ENCODE measurements around the gene SCNN1A. TPM values are rescaled to one million over a fixed set of nuclear protein-coding genes. Genes with fewer than 3 reads are reported as not detected.

SCNN1A gene
- total RNA-seq, 2 experiments from 2014 or later, result 0.35 to 1.0 TPM

- BruUV-seq (replicated peaks), result no TSS peak
- DNase-seq (ENCODE audit: low spot score), result peak; percentile 86
- H2AFZ ChIP-seq (ENCODE audit: low read length), result peak overlapping the region; percentile 56; the same call in 1 of the 2 replicates
- H3K36me3 ChIP-seq (ENCODE audit: insufficient read depth, low read length), result no peaks in the 10 kb centered on the region
- ChIA-PET POLR2A (interaction anchor here (0.7 to 8.3 kb wide), 6 partner anchors 15 to 163 kb away, joined by 4 to 55 read pairs (median 4); partner anchors contain the start of gene CD27), CTCF (ENCODE audit: unreplicated experiment) (interaction anchor here (0.6 kb wide), 1 partner anchor 14 kb away, joined by 3 read pairs; no protein-coding TSS in a partner anchor)
- intact Hi-C loops (cut with micrococcal nuclease; ENCODE audit: unreplicated experiment), result loop anchor here (5.0 kb wide), 1 partner anchor 1533 kb away; no protein-coding TSS in a partner anchor
- no peaks in the 10 kb centered on the region for H3K79me2 ChIP-seq (ENCODE audit: insufficient read depth, low read depth, low read length)
- no peaks in the 10 kb centered on the region for H3K9me2 ChIP-seq (ENCODE audit: insufficient read depth, low read length)
- H3K27ac ChIP-seq (ENCODE audit: low read depth, low read length, poor library complexity, severe bottlenecking), result peak overlapping the region; percentile 81
- peaks cover 67% of the 10 kb centered on the region for H3K4me1 ChIP-seq (ENCODE audit: insufficient read depth, low read length, poor library complexity, severe bottlenecking)
- peak overlapping the region; percentile 59 for H3K4me2 ChIP-seq (ENCODE audit: low read length)
- TF ChIP-seq CTCF (conservative IDR thresholded peaks at IDR 0.05; ENCODE audit: low read length), result no peak
- TF ChIP-seq EZH2phosphoT487 (IDR thresholded peaks at IDR 0.05; ENCODE audit: borderline replicate concordance, low read depth, low read length), result no peak
- H4K20me1 ChIP-seq (ENCODE audit: insufficient read depth, low read length), result no peaks in the 10 kb centered on the region
- peak overlapping the region; percentile 24 for H3K4me3 ChIP-seq (ENCODE audit: low read depth, low read length, poor library complexity, severe bottlenecking)
- H3K9me3 ChIP-seq (ENCODE audit: low read length), result no peaks in the 10 kb centered on the region
These were observed 15.2 kb downstream of the SCNN1A start for GRCh38 chr12:6360080-6360571.

- no peak for DNase-seq (ENCODE audit: low spot score)
- Histone ChIP-seq H3K9me3 (ENCODE audit: low read length) (no peaks in the 10 kb centered on the region), H3K27ac (ENCODE audit: low read depth, low read length, poor library complexity, severe bottlenecking) (no peak overlapping the region), H3K4me1 (ENCODE audit: insufficient read depth, low read length, poor library complexity, severe bottlenecking) (peaks cover 76% of the 10 kb centered on the region), H3K9me2 (ENCODE audit: insufficient read depth, low read length) (no peaks in the 10 kb centered on the region), H3K79me2 (ENCODE audit: insufficient read depth, low read depth, low read length) (no peaks in the 10 kb centered on the region), H3K4me2 (ENCODE audit: low read length) (no peak overlapping the region), H3K36me3 (ENCODE audit: insufficient read depth, low read length) (no peaks in the 10 kb centered on the region), H2AFZ (ENCODE audit: low read length) (no peak overlapping the region), H3K4me3 (ENCODE audit: low read depth, low read length, poor library complexity, severe bottlenecking) (no peak overlapping the region), H4K20me1 (ENCODE audit: insufficient read depth, low read length) (no peaks in the 10 kb centered on the region)
- ChIA-PET POLR2A (interaction anchor here (1.1 to 8.3 kb wide), 3 partner anchors 9 to 33 kb away, joined by 3 to 55 read pairs (median 5); no protein-coding TSS in a partner anchor), CTCF (ENCODE audit: unreplicated experiment) (interaction anchor here (1.0 to 1.1 kb wide), 2 partner anchors 13 to 15 kb away, joined by 3 to 5 read pairs; no protein-coding TSS in a partner anchor)
- BruUV-seq (replicated peaks), result no TSS peak
- TF ChIP-seq EZH2phosphoT487 (IDR thresholded peaks at IDR 0.05; ENCODE audit: borderline replicate concordance, low read depth, low read length) (no peak), CTCF (conservative IDR thresholded peaks at IDR 0.05; ENCODE audit: low read length) (no peak)
- intact Hi-C loops (cut with micrococcal nuclease; ENCODE audit: unreplicated experiment), result no loop called here
These were observed 16.5 kb downstream of the SCNN1A start for GRCh38 chr12:6358881-6359280.

DNA sequence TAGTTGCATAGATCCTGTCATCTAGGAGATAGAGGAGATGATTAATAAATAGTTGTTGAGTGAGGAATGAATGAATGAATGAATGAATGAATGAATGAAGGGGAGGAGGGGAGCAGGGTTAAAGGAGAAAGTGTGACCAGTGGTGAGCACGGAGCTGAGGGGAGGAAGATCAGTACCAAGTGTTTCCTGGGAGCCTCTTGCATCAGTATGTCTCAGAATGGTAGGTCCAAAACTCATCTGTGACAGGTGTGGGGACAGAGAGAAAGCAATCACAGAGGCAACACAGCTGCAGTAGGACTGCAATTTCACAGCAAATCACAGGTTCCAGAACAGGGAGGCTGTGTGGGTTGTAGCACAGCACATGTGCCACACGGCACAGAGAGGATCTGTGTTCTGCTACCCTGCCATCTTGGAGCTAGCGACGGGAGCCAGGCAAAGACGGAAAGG lies 19.0 kb downstream of the SCNN1A start:
- POLR2A ChIA-PET, result interaction anchor here (0.6 to 8.3 kb wide), 12 partner anchors 10 to 674 kb away, joined by 3 to 55 read pairs (median 4); partner anchors contain the start of genes SCNN1A and TNFRSF1A
- Histone ChIP-seq H3K36me3 (ENCODE audit: insufficient read depth, low read length) (no peaks in the 10 kb centered on the region), H3K4me3 (ENCODE audit: low read depth, low read length, poor library complexity, severe bottlenecking) (no peak overlapping the region), H2AFZ (ENCODE audit: low read length) (peak overlapping the region; percentile 3; the same call in 1 of the 2 replicates), H3K9me2 (ENCODE audit: insufficient read depth, low read length) (no peaks in the 10 kb centered on the region), H3K4me1 (ENCODE audit: insufficient read depth, low read length, poor library complexity, severe bottlenecking) (peaks cover 71% of the 10 kb centered on the region), H3K9me3 (ENCODE audit: low read length) (no peaks in the 10 kb centered on the region), H4K20me1 (ENCODE audit: insufficient read depth, low read length) (no peaks in the 10 kb centered on the region), H3K79me2 (ENCODE audit: insufficient read depth, low read depth, low read length) (no peaks in the 10 kb centered on the region), H3K4me2 (ENCODE audit: low read length) (peak overlapping the region; percentile 24), H3K27ac (ENCODE audit: low read depth, low read length, poor library complexity, severe bottlenecking) (peak overlapping the region; percentile 41)
- intact Hi-C loops (cut with micrococcal nuclease; ENCODE audit: unreplicated experiment), result loop anchor here (2.0 kb wide), 1 partner anchor 146 kb away; no protein-coding TSS in a partner anchor
- TF ChIP-seq EZH2phosphoT487 (IDR thresholded peaks at IDR 0.05; ENCODE audit: borderline replicate concordance, low read depth, low read length) (no peak), CTCF (conservative IDR thresholded peaks at IDR 0.05; ENCODE audit: low read length) (no peak)
- CTCF ChIA-PET (ENCODE audit: unreplicated experiment), result interaction anchor here (0.6 to 1.9 kb wide), 8 partner anchors 11 to 149 kb away, joined by 3 to 18 read pairs (median 4); no protein-coding TSS in a partner anchor
- BruUV-seq (replicated peaks), result no TSS peak
- DNase-seq (ENCODE audit: low spot score), result peak; percentile 61
